K562 (cell line): ENCODE data around the gene SCMH1. TPM values are rescaled to one million over a fixed set of nuclear protein-coding genes. Genes with fewer than 3 reads are reported as not detected.

Source experiments
- CTCF ChIP-seq, 3 experiments: IDR thresholded peaks in 2 of 3; conservative IDR thresholded peaks in 1 of 3; 2 replicates each; pipeline ENCODE4 v1.5.1; 2011 to 2012; ENCODE audit warnings: low read length in 3 of 3, mild to moderate bottlenecking in 3 of 3, control low read depth in 2 of 3, improper control_type of control experiment in 1 of 3, inconsistent platforms in 1 of 3, low read depth in 1 of 3, mixed read lengths in 1 of 3, moderate library complexity in 1 of 3; ENCODE audit not compliant: insufficient read depth in 2 of 3
- CUX1 ChIP-seq: fragments of 200-800 bp; sonication (Bioruptor generic); IDR thresholded peaks from 2 replicates; pipeline ENCODE4 v1.6.1; 2016; ENCODE audit warnings: missing genetic modification characterization, missing compliant biosample characterization
- HEY1 ChIP-seq: fragments of 250-450 bp; sonication (Bioruptor Pico); IDR thresholded peaks from 2 replicates; pipeline ENCODE4 v1.5.0; 2020; ENCODE audit warnings: mild to moderate bottlenecking, moderate library complexity, borderline replicate concordance
- HMBOX1 ChIP-seq: sonication (generic); IDR thresholded peaks from 2 replicates; pipeline ENCODE4 v1.6.1; 2016
- MIER1 ChIP-seq: fragments of 450-650 bp; IDR thresholded peaks from 2 replicates; pipeline ENCODE4 v1.6.1; 2016; ENCODE audit warnings: antibody characterized with exemption, mild to moderate bottlenecking, low read depth
- MYC ChIP-seq, 2 experiments: fragments of 250-450 bp in 1 of 2; sonication (Bioruptor Pico) in 1 of 2; IDR thresholded peaks; 2 replicates each; pipeline versions ENCODE4 v1.5.1 to v1.6.1; 2012 to 2021; ENCODE audit warnings: low read depth in 2 of 2, borderline replicate concordance in 1 of 2, improper control_type of control experiment in 1 of 2, low read length in 1 of 2, mild to moderate bottlenecking in 1 of 2, moderate library complexity in 1 of 2
- RBM22 ChIP-seq: fragments of 200-400 bp; formaldehyde crosslinking; IDR thresholded peaks from 2 replicates; pipeline ENCODE4 v1.6.1; 2018; ENCODE audit warnings: low read length, low read depth; ENCODE audit not compliant: poor library complexity, severe bottlenecking
- RERE ChIP-seq: sonication (generic); formaldehyde crosslinking; IDR thresholded peaks from 2 replicates; pipeline ENCODE4 v1.8.0; 2023; ENCODE audit warnings: missing genetic modification reagents, mild to moderate bottlenecking, borderline replicate concordance
- SMARCA4 ChIP-seq: fragments of 450-650 bp; IDR thresholded peaks from 2 replicates; pipeline ENCODE4 v1.6.1; 2016
- polyA plus RNA-seq, 8 experiments: library from polyadenylated mRNA; depleted of rRNA in 4 of 8; stranded (reverse) in 5 of 8; unstranded in 3 of 8; fragments of >200 nt; fragmentation: Nextera tagmentation in 2 of 8; fragmentation: Illumina TruSeq in 1 of 8; extraction: Ambion mirVana in 2 of 8; extraction: Trizol in 1 of 8; gene quantifications; 2 replicates each; pipeline versions ENCODE4 v1.2.1 to v1.2.3, GENCODE V29; 2011 to 2014; ENCODE audit warnings: inconsistent platforms in 1 of 8, missing spikeins in 1 of 8
- total RNA-seq, 7 experiments: library from RNA; depleted of rRNA in 6 of 7; stranded (reverse); fragments of >200 nt in 6 of 7; fragmentation: Illumina TruSeq in 2 of 7; extraction: Trizol in 2 of 7; gene quantifications; 2 replicates each; pipeline versions ENCODE4 v1.2.1 to v1.2.3, GENCODE V29; 2011 to 2021; ENCODE audit warnings: low replicate concordance in 1 of 7

Gene SCMH1
- total and polyA plus RNA-seq, 9 of the 15 experiments (the other 6 are each of a cell fraction or from before 2014, with no cell fraction given) = 8.5 to 37.0 (median 26.8) TPM

- TF ChIP-seq CTCF (IDR thresholded peaks at IDR 0.05 in 2 of 3, conservative IDR thresholded peaks at IDR 0.05 in 1 of 3; ENCODE audit: insufficient read depth in 2 of 3, low read depth in 1 of 3, low read length in 3 of 3) (peak; percentile 25 to 39 (median 25); a peak in 3 of 6 replicates), MIER1 (no peak), RERE (CRISPR knock-in tag) (no peak), HMBOX1 (peak; percentile 96), MYC (IDR thresholded peaks at IDR 0.05; ENCODE audit: low read depth, low read length) (no peak), MYC (CRISPR knock-in tag; IDR thresholded peaks at IDR 0.05; ENCODE audit: borderline replicate concordance, low read depth) (no peak), SMARCA4 (peak; percentile 31; the same call in 1 of the 2 replicates), HEY1 (CRISPR knock-in tag) (no peak), CUX1 (CRISPR knock-in tag) (no peak), RBM22 (no peak)
Measured at GRCh38 chr1:41158147-41158875, 83.8 kb downstream of the SCMH1 start (continued).
